ENCODE results near the gene UTP25.

GRCh38 chr1:209825591-209826434 lies 2.0 kb upstream of the UTP25 start:
- TF ChIP-seq CTCF (IDR thresholded peaks at IDR 0.05; ENCODE audit: low read depth, low read length, poor library complexity, severe bottlenecking) (no peak), EZH2phosphoT487 (IDR thresholded peaks at IDR 0.05; ENCODE audit: borderline replicate concordance, low read length) (no peak)
